ENCODE measurements around the gene GULP1.

GRCh38 chr2:188294352-188294926, 2.8 kb downstream of the GULP1 start:
- TF ChIP-seq ZNF331 (CRISPR knock-in tag; IDR thresholded peaks at IDR 0.05; ENCODE audit: low read depth), result no peak
- TF ChIP-seq CTCF (conservative IDR thresholded peaks at IDR 0.05; ENCODE audit: low read depth in 2 of 2), result no peak
- no peak for TF ChIP-seq JUNB (IDR thresholded peaks at IDR 0.05; ENCODE audit: unreplicated experiment)
- TF ChIP-seq CREB1 (CRISPR knock-in tag; IDR thresholded peaks at IDR 0.05; ENCODE audit: low read depth), result no peak
- no peak for TF ChIP-seq POLR2AphosphoS5 (IDR thresholded peaks at IDR 0.05; ENCODE audit: low read depth)
- TF ChIP-seq EZH2 (IDR thresholded peaks at IDR 0.05; ENCODE audit: low read depth, unreplicated experiment), result no peak
- TF ChIP-seq ZNF114 (CRISPR knock-in tag; IDR thresholded peaks at IDR 0.05), result no peak
- TF ChIP-seq EZH2phosphoT487 (IDR thresholded peaks at IDR 0.05; ENCODE audit: unreplicated experiment), result no peak
- no peak for TF ChIP-seq NANOG (IDR thresholded peaks at IDR 0.05; ENCODE audit: borderline replicate concordance)

Data from GM23338 (cell line).